SK-N-SH treated with all-trans-retinoic acid at 6 μM for 48 hours (cell line): ENCODE measurements around the gene EXTL1.

Experiments used
- ATAC-seq: fragments of 200-7000 bp; cut with Tn5 transposase; 3 replicates; pipeline ENCODE4 v1.9.1; 2020; ENCODE audit warnings: mild to moderate bottlenecking, moderate library complexity
- ARNTL ChIP-seq: fragments of 450-650 bp; formaldehyde crosslinking; IDR thresholded peaks from 2 replicates; pipeline ENCODE4 v1.5.0; 2020; ENCODE audit warnings: low read depth, mild to moderate bottlenecking, moderate library complexity, borderline replicate concordance
- BACH2 ChIP-seq: fragments of 250-450 bp; sonication (Bioruptor Pico); IDR thresholded peaks from 2 replicates; pipeline ENCODE4 v1.9.0; 2021; ENCODE audit warnings: mild to moderate bottlenecking, borderline replicate concordance
- CSDC2 ChIP-seq: fragments of 250-450 bp; sonication (Bioruptor Pico); IDR thresholded peaks from 2 replicates; pipeline ENCODE4 v1.5.0; 2020; ENCODE audit warnings: mild to moderate bottlenecking, moderate library complexity
- ESRRG ChIP-seq: fragments of 250-450 bp; sonication (Bioruptor Pico); IDR thresholded peaks from 2 replicates; pipeline ENCODE4 v1.6.1; 2021; ENCODE audit warnings: mild to moderate bottlenecking
- GLIS3 ChIP-seq: fragments of 250-450 bp; sonication (Bioruptor Pico); IDR thresholded peaks from 2 replicates; pipeline ENCODE4 v1.5.0; 2020; ENCODE audit warnings: mild to moderate bottlenecking, moderate library complexity
- ISL1 ChIP-seq: fragments of 250-450 bp; sonication (Bioruptor Pico); IDR thresholded peaks from 2 replicates; pipeline ENCODE4 v2.1.2; 2022; ENCODE audit warnings: mild to moderate bottlenecking, moderate library complexity
- OSR1 ChIP-seq: fragments of 250-450 bp; sonication (Bioruptor Pico); IDR thresholded peaks from 2 replicates; pipeline ENCODE4 v1.8.0; 2022; ENCODE audit warnings: moderate library complexity, mild to moderate bottlenecking, inconsistent platforms
- PPARA ChIP-seq: fragments of 250-450 bp; sonication (Bioruptor Pico); IDR thresholded peaks from 2 replicates; pipeline ENCODE4 v1.5.0; 2020; ENCODE audit warnings: mild to moderate bottlenecking, borderline replicate concordance
- RARB ChIP-seq: fragments of 250-450 bp; sonication (Bioruptor Pico); IDR thresholded peaks from 2 replicates; pipeline ENCODE4 v1.8.0; 2021; ENCODE audit warnings: mild to moderate bottlenecking, moderate library complexity
- SNAI2 ChIP-seq: fragments of 250-450 bp; sonication (Bioruptor Pico); IDR thresholded peaks from 2 replicates; pipeline ENCODE4 v1.5.0; 2020; ENCODE audit warnings: mild to moderate bottlenecking, moderate library complexity
- TCF4 ChIP-seq: fragments of 250-450 bp; sonication (Bioruptor Pico); IDR thresholded peaks from 2 replicates; pipeline ENCODE4 v1.8.0; 2021; ENCODE audit warnings: mild to moderate bottlenecking, moderate library complexity, borderline replicate concordance
- TOX ChIP-seq: fragments of 250-450 bp; sonication (Bioruptor Pico); IDR thresholded peaks from 2 replicates; pipeline ENCODE4 v1.8.0; 2021; ENCODE audit warnings: mild to moderate bottlenecking, moderate library complexity, borderline replicate concordance
- ZC3H10 ChIP-seq: fragments of 250-450 bp; sonication (Bioruptor Pico); IDR thresholded peaks from 2 replicates; pipeline ENCODE4 v1.5.1; 2021; ENCODE audit warnings: mild to moderate bottlenecking, moderate library complexity
- ZFP3 ChIP-seq: fragments of 250-450 bp; sonication (Bioruptor Pico); IDR thresholded peaks from 2 replicates; pipeline ENCODE4 v1.5.0; 2020; ENCODE audit warnings: mild to moderate bottlenecking, moderate library complexity
- ZFP30 ChIP-seq: fragments of 450-650 bp; formaldehyde crosslinking; IDR thresholded peaks from 2 replicates; pipeline ENCODE4 v1.5.0; 2022; ENCODE audit warnings: mild to moderate bottlenecking, moderate library complexity
- ZNF565 ChIP-seq: fragments of 450-650 bp; formaldehyde crosslinking; conservative IDR thresholded peaks from 2 replicates; pipeline ENCODE4 v1.5.0; 2020; ENCODE audit warnings: low read depth, mild to moderate bottlenecking, moderate library complexity
- ZNF70 ChIP-seq: fragments of 450-650 bp; formaldehyde crosslinking; IDR thresholded peaks from 2 replicates; pipeline ENCODE4 v1.5.0; 2020; ENCODE audit warnings: mild to moderate bottlenecking, moderate library complexity
- ZNF8 ChIP-seq: fragments of 450-650 bp; formaldehyde crosslinking; IDR thresholded peaks from 2 replicates; pipeline ENCODE4 v1.5.0; 2020; ENCODE audit warnings: mild to moderate bottlenecking, moderate library complexity
- TF ChIP-seq, protein P1 (sequence below): fragments of 250-450 bp; sonication (Bioruptor Pico); IDR thresholded peaks from 2 replicates; pipeline ENCODE4 v1.8.0; 2020; ENCODE audit warnings: mild to moderate bottlenecking, moderate library complexity, borderline replicate concordance
- TF ChIP-seq, protein P2 (sequence below): fragments of 250-450 bp; sonication (Bioruptor Pico); IDR thresholded peaks from 2 replicates; pipeline ENCODE4 v1.8.0; 2021; ENCODE audit warnings: low read depth, mild to moderate bottlenecking, moderate library complexity, borderline replicate concordance
- TF ChIP-seq, protein P3 (sequence below): fragments of 250-450 bp; sonication (Bioruptor Pico); IDR thresholded peaks from 2 replicates; pipeline ENCODE4 v1.5.1; 2021; ENCODE audit warnings: mild to moderate bottlenecking, moderate library complexity

The EXTL1 gene

DNA sequence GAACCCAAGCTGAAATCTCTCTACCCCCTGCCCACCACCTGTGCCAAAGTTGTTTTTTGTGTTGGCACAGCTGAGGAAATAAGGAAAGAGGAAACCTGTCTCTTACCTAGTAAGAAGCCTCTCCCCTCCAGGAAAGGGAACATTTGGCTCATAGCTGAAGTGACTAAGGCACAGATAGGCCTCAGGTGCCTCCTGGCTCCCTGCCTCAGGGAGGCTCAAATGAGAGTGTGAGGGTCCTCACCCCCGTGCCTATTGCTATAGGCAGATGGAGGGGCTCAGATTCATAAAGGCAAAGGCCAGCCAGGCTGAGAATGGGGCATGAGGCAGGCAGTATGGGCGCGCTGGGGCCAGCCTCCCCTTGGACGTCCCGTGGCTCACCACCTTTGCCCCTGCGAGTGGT lies 16.9 kb downstream of the EXTL1 start (continued):
- TF ChIP-seq, protein P1, sequence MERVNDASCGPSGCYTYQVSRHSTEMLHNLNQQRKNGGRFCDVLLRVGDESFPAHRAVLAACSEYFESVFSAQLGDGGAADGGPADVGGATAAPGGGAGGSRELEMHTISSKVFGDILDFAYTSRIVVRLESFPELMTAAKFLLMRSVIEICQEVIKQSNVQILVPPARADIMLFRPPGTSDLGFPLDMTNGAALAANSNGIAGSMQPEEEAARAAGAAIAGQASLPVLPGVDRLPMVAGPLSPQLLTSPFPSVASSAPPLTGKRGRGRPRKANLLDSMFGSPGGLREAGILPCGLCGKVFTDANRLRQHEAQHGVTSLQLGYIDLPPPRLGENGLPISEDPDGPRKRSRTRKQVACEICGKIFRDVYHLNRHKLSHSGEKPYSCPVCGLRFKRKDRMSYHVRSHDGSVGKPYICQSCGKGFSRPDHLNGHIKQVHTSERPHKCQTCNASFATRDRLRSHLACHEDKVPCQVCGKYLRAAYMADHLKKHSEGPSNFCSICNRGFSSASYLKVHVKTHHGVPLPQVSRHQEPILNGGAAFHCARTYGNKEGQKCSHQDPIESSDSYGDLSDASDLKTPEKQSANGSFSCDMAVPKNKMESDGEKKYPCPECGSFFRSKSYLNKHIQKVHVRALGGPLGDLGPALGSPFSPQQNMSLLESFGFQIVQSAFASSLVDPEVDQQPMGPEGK (CRISPR knock-in tag), result no peak
- TF ChIP-seq, all 23 proteins: peak for 0

DNA sequence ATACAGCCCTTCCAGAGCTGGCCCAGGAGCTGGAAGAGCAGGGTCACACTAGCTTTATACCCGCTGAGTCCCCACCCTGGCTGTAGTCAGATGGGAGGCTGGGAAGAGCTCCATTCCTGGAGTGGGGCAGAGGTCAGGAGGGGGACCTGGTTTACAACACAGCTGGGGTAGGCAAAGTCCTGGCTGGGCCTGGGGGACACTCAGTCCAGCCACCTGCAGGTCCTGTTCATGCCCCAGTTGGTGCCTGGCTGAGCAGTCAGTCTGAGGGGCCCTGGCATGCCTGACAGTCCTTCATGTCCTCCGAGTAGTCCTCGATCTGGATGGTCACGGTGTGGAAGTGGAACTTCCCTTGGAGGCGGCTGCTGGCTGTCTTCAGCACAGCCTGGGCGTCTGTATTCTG lies 17.3 kb downstream of the EXTL1 start:
- TF ChIP-seq ZNF565 (CRISPR knock-in tag), result no peak
- TF ChIP-seq BACH2, result no peak
- TF ChIP-seq ZC3H10, result no peak
- TF ChIP-seq, protein P2, sequence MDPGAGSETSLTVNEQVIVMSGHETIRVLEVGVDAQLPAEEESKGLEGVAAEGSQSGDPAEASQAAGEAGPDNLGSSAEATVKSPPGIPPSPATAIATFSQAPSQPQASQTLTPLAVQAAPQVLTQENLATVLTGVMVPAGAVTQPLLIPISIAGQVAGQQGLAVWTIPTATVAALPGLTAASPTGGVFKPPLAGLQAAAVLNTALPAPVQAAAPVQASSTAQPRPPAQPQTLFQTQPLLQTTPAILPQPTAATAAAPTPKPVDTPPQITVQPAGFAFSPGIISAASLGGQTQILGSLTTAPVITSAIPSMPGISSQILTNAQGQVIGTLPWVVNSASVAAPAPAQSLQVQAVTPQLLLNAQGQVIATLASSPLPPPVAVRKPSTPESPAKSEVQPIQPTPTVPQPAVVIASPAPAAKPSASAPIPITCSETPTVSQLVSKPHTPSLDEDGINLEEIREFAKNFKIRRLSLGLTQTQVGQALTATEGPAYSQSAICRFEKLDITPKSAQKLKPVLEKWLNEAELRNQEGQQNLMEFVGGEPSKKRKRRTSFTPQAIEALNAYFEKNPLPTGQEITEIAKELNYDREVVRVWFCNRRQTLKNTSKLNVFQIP, result no peak
- no peak for TF ChIP-seq ESRRG
- TF ChIP-seq ZNF70 (CRISPR knock-in tag), result no peak
- TF ChIP-seq ARNTL (CRISPR knock-in tag), result no peak
- no peak for TF ChIP-seq SNAI2 (CRISPR knock-in tag)
- no peak for TF ChIP-seq TCF4 (CRISPR knock-in tag)
- TF ChIP-seq TOX (CRISPR knock-in tag), result no peak

DNA sequence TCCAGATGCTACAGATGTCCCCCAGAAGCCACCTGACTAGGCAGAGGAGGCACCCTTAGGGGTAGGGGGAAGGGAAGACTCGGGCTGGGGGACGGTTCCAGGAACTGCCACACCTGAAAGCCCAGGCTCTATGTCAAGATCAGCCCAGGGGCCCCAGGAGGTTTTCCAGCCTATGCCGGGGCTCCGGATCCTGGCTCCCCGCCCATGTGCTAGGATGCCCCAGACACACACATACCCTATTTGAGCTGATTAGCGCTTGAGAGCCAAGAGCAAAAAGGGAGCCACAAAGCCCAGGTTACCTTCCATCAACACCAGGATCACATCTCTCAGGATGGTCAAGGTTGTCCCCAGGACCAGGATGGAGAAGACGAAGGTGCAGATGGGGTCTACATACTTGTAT lies 19.8 kb downstream of the EXTL1 start:
- no peak for ATAC-seq
- TF ChIP-seq ZNF565 (CRISPR knock-in tag) (no peak), ZC3H10 (no peak), GLIS3 (no peak), CSDC2 (CRISPR knock-in tag) (no peak), SNAI2 (CRISPR knock-in tag) (no peak), ARNTL (CRISPR knock-in tag) (no peak), ZNF8 (CRISPR knock-in tag) (no peak), OSR1 (no peak), ZFP3 (CRISPR knock-in tag) (no peak), PPARA (CRISPR knock-in tag) (no peak), ZFP30 (CRISPR knock-in tag) (no peak), TCF4 (CRISPR knock-in tag) (no peak), ESRRG (no peak), ISL1 (no peak)
- TF ChIP-seq, protein P1 (CRISPR knock-in tag), result no peak

More for the DNA sequence above, 17.3 kb downstream of the EXTL1 start:
- ATAC-seq, result no peak

- ATAC-seq, result no peak
- TF ChIP-seq ISL1 (no peak), ZNF8 (CRISPR knock-in tag) (no peak), TCF4 (CRISPR knock-in tag) (no peak), RARB (CRISPR knock-in tag) (no peak), ESRRG (no peak), ZNF70 (CRISPR knock-in tag) (no peak), ZFP3 (CRISPR knock-in tag) (no peak), BACH2 (no peak)
- TF ChIP-seq, protein P3, sequence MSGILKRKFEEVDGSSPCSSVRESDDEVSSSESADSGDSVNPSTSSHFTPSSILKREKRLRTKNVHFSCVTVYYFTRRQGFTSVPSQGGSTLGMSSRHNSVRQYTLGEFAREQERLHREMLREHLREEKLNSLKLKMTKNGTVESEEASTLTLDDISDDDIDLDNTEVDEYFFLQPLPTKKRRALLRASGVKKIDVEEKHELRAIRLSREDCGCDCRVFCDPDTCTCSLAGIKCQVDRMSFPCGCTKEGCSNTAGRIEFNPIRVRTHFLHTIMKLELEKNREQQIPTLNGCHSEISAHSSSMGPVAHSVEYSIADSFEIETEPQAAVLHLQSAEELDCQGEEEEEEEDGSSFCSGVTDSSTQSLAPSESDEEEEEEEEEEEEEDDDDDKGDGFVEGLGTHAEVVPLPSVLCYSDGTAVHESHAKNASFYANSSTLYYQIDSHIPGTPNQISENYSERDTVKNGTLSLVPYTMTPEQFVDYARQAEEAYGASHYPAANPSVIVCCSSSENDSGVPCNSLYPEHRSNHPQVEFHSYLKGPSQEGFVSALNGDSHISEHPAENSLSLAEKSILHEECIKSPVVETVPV (CRISPR knock-in tag), result no peak
- TF ChIP-seq, protein P2, result no peak
Observed at GRCh38 chr1:26041978-26042377, 20.4 kb downstream of the EXTL1 start.
